HepG2 (cell line): Measurements from ENCODE around the gene CACNA1F. TPM values are rescaled to one million over a fixed set of nuclear protein-coding genes. Genes with fewer than 3 reads are reported as not detected.

Source experiments
- ATAC-seq: fragments of 200-7000 bp; cut with Tn5 transposase; 3 replicates; pipeline ENCODE4 v1.9.1; 2020; ENCODE audit warnings: mild to moderate bottlenecking, moderate library complexity
- BruUV-seq: library from RNA; stranded (reverse); fragments of 400-500 nt; replicated peaks from 2 replicates; lab custom pipeline; 2021; lab: Mats Ljungman, UMichigan
- CTCF ChIA-PET: fragments of 300-600 bp; formaldehyde crosslinking; extraction: SDS; loops from one replicate; lab custom pipeline; 2021; ENCODE audit warnings: low total read pairs, inconsistent platforms, low intra/inter-chr PET ratio; lab: Yijun Ruan, JAX
- POLR2A ChIA-PET: fragments of 350-600 bp; sonication (Branson Sonifier 250); formaldehyde crosslinking; loops from one replicate; lab custom pipeline; 2020; ENCODE audit warnings: antibody characterized with exemption, inconsistent platforms; lab: Yijun Ruan, JAX
- DNase-seq: peaks from one replicate; pipeline ENCODE4 v3.0.0-alpha.2; 2015; ENCODE audit warnings: low spot score
- FAIRE-seq: peaks from 3 replicates; lab custom pipeline; 2011; peaks lifted over from hg19 to GRCh38; lab: Jason Lieb, UNC
- H2AFZ ChIP-seq: one replicate; pipeline ENCODE4 v1.6.1; 2011; ENCODE audit warnings: low read length, inconsistent platforms
- H3K27ac ChIP-seq: fragments of 300-600 bp; 3 replicates; pipeline ENCODE4 v1.8.0; 2011; ENCODE audit warnings: mixed run types, mild to moderate bottlenecking, mixed read lengths, low read length, inconsistent platforms; ENCODE audit not compliant: insufficient read depth; ENCODE audit errors: extremely low read length
- H3K27me3 ChIP-seq, 2 experiments: fragments of 200-600 bp in 1 of 2; 2 replicates in 1 of 2; 3 replicates in 1 of 2; pipeline versions ENCODE4 v1.6.0 to v1.8.0; 2011; ENCODE audit warnings: low read length in 2 of 2, mild to moderate bottlenecking in 2 of 2, moderate library complexity in 2 of 2, inconsistent platforms in 1 of 2; ENCODE audit not compliant: insufficient read depth in 2 of 2, control insufficient read depth in 1 of 2
- H3K36me3 ChIP-seq, 2 experiments: fragments of 200-600 bp in 1 of 2; replicated peaks in 1 of 2; 2 replicates in 1 of 2; 3 replicates in 1 of 2; pipeline versions ENCODE4 v1.5.1 to v1.8.0; 2011; ENCODE audit warnings: low read length in 2 of 2, inconsistent platforms in 1 of 2; ENCODE audit not compliant: insufficient read depth in 2 of 2, control insufficient read depth in 1 of 2
- H3K4me1 ChIP-seq: 2 replicates; pipeline ENCODE4 v1.5.1; 2012; ENCODE audit warnings: low read length, inconsistent platforms; ENCODE audit not compliant: insufficient read depth
- H3K4me2 ChIP-seq: 2 replicates; pipeline ENCODE4 v1.6.0; 2011; ENCODE audit warnings: low read depth, low read length, inconsistent platforms
- H3K4me3 ChIP-seq, 3 experiments: fragments of 200-600 bp in 1 of 3; sonication (generic), shearing (Covaris generic) in 1 of 3; replicated peaks in 1 of 3; 2 replicates each; pipeline ENCODE4 v1.5.1; 2011 to 2016; ENCODE audit warnings: low read length in 3 of 3, inconsistent platforms in 2 of 3, low read depth in 2 of 3, mild to moderate bottlenecking in 2 of 3, control low read depth in 1 of 3, mixed read lengths in 1 of 3; ENCODE audit not compliant: insufficient read depth in 1 of 3
- H3K79me2 ChIP-seq: one replicate; pipeline ENCODE4 v1.6.1; 2011; ENCODE audit warnings: low read length, inconsistent platforms; ENCODE audit not compliant: insufficient read depth
- H3K9ac ChIP-seq: 2 replicates; pipeline ENCODE4 v1.6.0; 2011; ENCODE audit warnings: mild to moderate bottlenecking, low read depth, low read length, inconsistent platforms; ENCODE audit not compliant: insufficient read depth
- H3K9me3 ChIP-seq: 2 replicates; pipeline ENCODE4 v1.5.1; 2012; ENCODE audit warnings: mild to moderate bottlenecking, low read length
- H4K20me1 ChIP-seq: 2 replicates; pipeline ENCODE4 v1.6.0; 2011; ENCODE audit warnings: inconsistent platforms, mild to moderate bottlenecking, low read length, moderate library complexity; ENCODE audit not compliant: insufficient read depth
- EHMT2 ChIP-seq: fragments of 200-600 bp; sonication (generic); IDR thresholded peaks from 2 replicates; pipeline ENCODE4 v1.7.0; 2017; ENCODE audit warnings: antibody characterized with exemption, low read depth, low read length, borderline replicate concordance
- FOXK2 ChIP-seq: fragments of 450-650 bp; IDR thresholded peaks from 2 replicates; pipeline ENCODE4 v1.6.1; 2016
- KAT7 ChIP-seq: IDR thresholded peaks from 2 replicates; pipeline ENCODE4 v1.6.1; 2018; ENCODE audit warnings: borderline replicate concordance, missing compliant biosample characterization
- NFE2 ChIP-seq: sonication (generic); formaldehyde crosslinking; IDR thresholded peaks from 2 replicates; pipeline ENCODE4 v1.4.0; 2020; ENCODE audit warnings: missing genetic modification reagents
- NFYC ChIP-seq: IDR thresholded peaks from 2 replicates; pipeline ENCODE4 v1.6.1; 2016; ENCODE audit warnings: missing genetic modification reagents, missing compliant biosample characterization
- PITX1 ChIP-seq: sonication (generic); formaldehyde crosslinking; IDR thresholded peaks from 2 replicates; pipeline ENCODE4 v1.5.1; 2020; ENCODE audit warnings: mild to moderate bottlenecking, missing genetic modification reagents
- SAP130 ChIP-seq: IDR thresholded peaks from 2 replicates; pipeline ENCODE4 v1.6.1; 2016; ENCODE audit warnings: low read depth
- SMARCC2 ChIP-seq: fragments of 450-650 bp; IDR thresholded peaks from 2 replicates; pipeline ENCODE4 v1.6.1; 2017; ENCODE audit warnings: antibody characterized with exemption, mild to moderate bottlenecking
- SSRP1 ChIP-seq: IDR thresholded peaks from 2 replicates; pipeline ENCODE4 v1.6.1; 2016; ENCODE audit warnings: control low read depth
- TAF1 ChIP-seq: sonication (generic); formaldehyde crosslinking; IDR thresholded peaks from 2 replicates; pipeline ENCODE4 v1.4.0; 2020; ENCODE audit warnings: missing genetic modification reagents
- TBL1XR1 ChIP-seq: fragments of 150-350 bp; IDR thresholded peaks from 2 replicates; pipeline ENCODE4 v1.6.1; 2014; ENCODE audit warnings: borderline replicate concordance, low read length; ENCODE audit not compliant: partially characterized antibody
- ZBTB3 ChIP-seq: sonication (generic); formaldehyde crosslinking; IDR thresholded peaks from 2 replicates; pipeline ENCODE4 v1.4.0; 2020; ENCODE audit warnings: low read depth, mild to moderate bottlenecking, moderate library complexity, missing genetic modification reagents, borderline replicate concordance
- ZFP36 ChIP-seq: fragments of 150-350 bp; IDR thresholded peaks from 2 replicates; pipeline ENCODE4 v1.6.1; 2018; ENCODE audit warnings: borderline replicate concordance, low read length, low read depth; ENCODE audit not compliant: partially characterized antibody
- ZNF781 ChIP-seq: sonication (generic); formaldehyde crosslinking; IDR thresholded peaks from 2 replicates; pipeline ENCODE4 v1.5.1; 2020; ENCODE audit warnings: borderline replicate concordance, mild to moderate bottlenecking, missing genetic modification reagents; ENCODE audit errors: not compliant biosample characterization
- WGBS: methylation state at CpG from one replicate; pipeline ENCODE4 v1.1.6; 2017; ENCODE audit warnings: low lambda C conversion rate; 5-methylcytosine and 5-hydroxymethylcytosine counted together
- in situ Hi-C: cut with HindIII; loops from 2 replicates; pipeline ENCODE4 v1.10.0; 2017; ENCODE audit warnings: low pct_unique_long_range_greater_than_20kb; ENCODE audit not compliant: extremely low pct_ligation_motif_present
- intact Hi-C: fragments of 100-400 bp; cut with micrococcal nuclease; formaldehyde crosslinking; loops from one replicate; pipeline ENCODE4 v1.10.0; 2022; ENCODE audit not compliant: unreplicated experiment
- polyA plus RNA-seq, 8 experiments: library from polyadenylated mRNA; depleted of rRNA in 3 of 8; stranded (reverse) in 7 of 8; unstranded in 1 of 8; fragments of >200 nt; fragmentation: Illumina TruSeq in 4 of 8; extraction: Trizol in 4 of 8; gene quantifications; 2 replicates each; pipeline versions ENCODE4 v1.2.1 to v1.2.3, GENCODE V29; 2011 to 2016; ENCODE audit warnings: low read depth in 4 of 8, missing spikeins in 1 of 8, mixed read lengths in 1 of 8; ENCODE audit not compliant: insufficient read depth in 1 of 8
- total RNA-seq, 5 experiments: library from RNA; depleted of rRNA; stranded (reverse); fragments of >200 nt; fragmentation: Illumina TruSeq; extraction: Trizol; gene quantifications; 2 replicates each; pipeline ENCODE4 v1.2.3, GENCODE V29; 2016; ENCODE audit warnings: low read depth in 1 of 5
- TF ChIP-seq, protein P1 (sequence below): sonication (generic); formaldehyde crosslinking; IDR thresholded peaks from 2 replicates; pipeline ENCODE4 v1.4.0; 2020; ENCODE audit warnings: low read depth, mild to moderate bottlenecking, missing genetic modification reagents
- TF ChIP-seq, protein P2 (sequence below): sonication (generic); formaldehyde crosslinking; IDR thresholded peaks from 2 replicates; pipeline ENCODE4 v1.9.0; 2022; ENCODE audit warnings: missing genetic modification reagents, mild to moderate bottlenecking, borderline replicate concordance

Gene CACNA1F
- total and polyA plus RNA-seq, 2 of the 13 experiments (the other 11 are each of a cell fraction or from before 2014, with no cell fraction given) = 0.03 TPM; not detected in 1

DNA sequence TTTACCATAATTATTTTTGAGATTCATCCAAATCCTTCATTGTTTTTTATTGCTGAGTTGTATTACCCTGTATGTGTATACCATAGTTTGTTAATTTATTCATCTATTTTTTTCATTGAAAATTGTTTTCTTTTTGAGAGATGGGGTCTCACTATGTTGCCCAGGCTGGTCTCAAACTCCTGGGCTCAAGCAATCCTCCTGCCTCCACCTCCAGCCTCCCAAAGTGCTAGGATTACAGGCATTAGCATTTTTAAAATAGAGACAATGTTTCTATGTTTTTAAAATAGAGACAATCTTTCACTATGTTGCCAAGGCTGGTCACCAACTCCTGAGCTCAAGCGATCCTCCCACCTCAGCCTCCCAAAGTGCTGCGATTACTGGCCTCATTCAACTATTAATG lies 72.2 kb downstream of the CACNA1F start:
- H2AFZ ChIP-seq = no peak overlapping the region
- 88% methylated on average over 2 of the region's 2 CpGs for WGBS
- in situ Hi-C loops = loop anchor here (5.0 kb wide), 1 partner anchor 39 kb away; the partner anchor contains the start of gene GPKOW
- H3K36me3 ChIP-seq = no peaks in the 10 kb centered on the region
- no peak for DNase-seq
- H3K9me3 ChIP-seq = no peaks in the 10 kb centered on the region
- ChIA-PET CTCF (no interaction called here), POLR2A (no interaction called here)
- intact Hi-C loops = loop anchor here (5.0 kb wide), 1 partner anchor 39 kb away; the partner anchor contains the start of gene GPKOW
- TF ChIP-seq FOXK2 (no peak), NFYC (CRISPR knock-in tag) (no peak), EHMT2 (no peak), SSRP1 (CRISPR knock-in tag) (no peak), NFE2 (CRISPR knock-in tag) (no peak), SMARCC2 (no peak), TAF1 (CRISPR knock-in tag) (no peak), ZFP36 (no peak), TBL1XR1 (no peak), ZNF781 (CRISPR knock-in tag) (no peak), ZBTB3 (no peak), PITX1 (no peak), KAT7 (CRISPR knock-in tag) (no peak), SAP130 (CRISPR knock-in tag) (no peak)
- TF ChIP-seq, protein P1, sequence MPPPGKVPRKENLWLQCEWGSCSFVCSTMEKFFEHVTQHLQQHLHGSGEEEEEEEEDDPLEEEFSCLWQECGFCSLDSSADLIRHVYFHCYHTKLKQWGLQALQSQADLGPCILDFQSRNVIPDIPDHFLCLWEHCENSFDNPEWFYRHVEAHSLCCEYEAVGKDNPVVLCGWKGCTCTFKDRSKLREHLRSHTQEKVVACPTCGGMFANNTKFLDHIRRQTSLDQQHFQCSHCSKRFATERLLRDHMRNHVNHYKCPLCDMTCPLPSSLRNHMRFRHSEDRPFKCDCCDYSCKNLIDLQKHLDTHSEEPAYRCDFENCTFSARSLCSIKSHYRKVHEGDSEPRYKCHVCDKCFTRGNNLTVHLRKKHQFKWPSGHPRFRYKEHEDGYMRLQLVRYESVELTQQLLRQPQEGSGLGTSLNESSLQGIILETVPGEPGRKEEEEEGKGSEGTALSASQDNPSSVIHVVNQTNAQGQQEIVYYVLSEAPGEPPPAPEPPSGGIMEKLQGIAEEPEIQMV (CRISPR knock-in tag) = no peak
- TF ChIP-seq, protein P2, sequence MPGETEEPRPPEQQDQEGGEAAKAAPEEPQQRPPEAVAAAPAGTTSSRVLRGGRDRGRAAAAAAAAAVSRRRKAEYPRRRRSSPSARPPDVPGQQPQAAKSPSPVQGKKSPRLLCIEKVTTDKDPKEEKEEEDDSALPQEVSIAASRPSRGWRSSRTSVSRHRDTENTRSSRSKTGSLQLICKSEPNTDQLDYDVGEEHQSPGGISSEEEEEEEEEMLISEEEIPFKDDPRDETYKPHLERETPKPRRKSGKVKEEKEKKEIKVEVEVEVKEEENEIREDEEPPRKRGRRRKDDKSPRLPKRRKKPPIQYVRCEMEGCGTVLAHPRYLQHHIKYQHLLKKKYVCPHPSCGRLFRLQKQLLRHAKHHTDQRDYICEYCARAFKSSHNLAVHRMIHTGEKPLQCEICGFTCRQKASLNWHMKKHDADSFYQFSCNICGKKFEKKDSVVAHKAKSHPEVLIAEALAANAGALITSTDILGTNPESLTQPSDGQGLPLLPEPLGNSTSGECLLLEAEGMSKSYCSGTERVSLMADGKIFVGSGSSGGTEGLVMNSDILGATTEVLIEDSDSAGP (CRISPR knock-in tag) = no peak
- TF ChIP-seq, all 625 proteins: peak for 0
- Histone ChIP-seq H3K4me1 (peaks cover 18% of the 10 kb centered on the region; the same call in 1 of the 2 replicates), H3K4me2 (no peak overlapping the region), H3K27me3 (no peaks in the 10 kb centered on the region), H3K27ac (no peak overlapping the region), H3K79me2 (no peaks in the 10 kb centered on the region), H4K20me1 (no peaks in the 10 kb centered on the region), H3K9ac (no peak overlapping the region), H3K4me3 (no peak overlapping the region)
- BruUV-seq = no TSS peak
- ATAC-seq = no peak
- no peak for FAIRE-seq
